Measurements from ENCODE around the gene GMDS. TPM values are rescaled to one million over a fixed set of nuclear protein-coding genes. Genes with fewer than 3 reads are reported as not detected.

GMDS gene
- total and polyA plus RNA-seq, 4 donors: 7.3 to 28.3 (median 16.1) TPM

DNA sequence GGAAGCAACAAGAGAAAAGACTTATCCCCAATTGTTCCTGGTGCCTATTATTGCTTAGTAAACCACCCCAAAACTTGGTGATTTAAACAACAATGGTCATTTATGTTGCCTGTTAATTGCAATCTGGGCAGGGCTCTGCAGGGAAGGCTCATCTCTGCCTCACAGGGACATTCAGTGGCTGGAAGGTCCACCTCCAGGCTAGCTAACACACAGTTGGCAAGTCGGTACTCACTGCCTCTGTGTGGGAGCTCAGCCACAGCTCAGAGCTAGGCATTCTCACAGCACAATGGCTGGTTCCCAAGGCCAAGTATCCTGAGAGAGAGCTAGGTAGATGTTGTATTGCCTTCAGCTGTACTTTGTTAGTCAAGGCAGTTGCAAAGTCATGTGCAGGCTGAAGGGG lies 18.5 kb upstream of the GMDS start:
- H3K36me3 ChIP-seq (ENCODE audit: control insufficient read depth in 4 of 4, insufficient read depth in 4 of 4, low read length in 4 of 4): peaks cover 0 to 8% (median 2%) of the 10 kb centered on the region in 4 donors
- TF ChIP-seq, protein P1, sequence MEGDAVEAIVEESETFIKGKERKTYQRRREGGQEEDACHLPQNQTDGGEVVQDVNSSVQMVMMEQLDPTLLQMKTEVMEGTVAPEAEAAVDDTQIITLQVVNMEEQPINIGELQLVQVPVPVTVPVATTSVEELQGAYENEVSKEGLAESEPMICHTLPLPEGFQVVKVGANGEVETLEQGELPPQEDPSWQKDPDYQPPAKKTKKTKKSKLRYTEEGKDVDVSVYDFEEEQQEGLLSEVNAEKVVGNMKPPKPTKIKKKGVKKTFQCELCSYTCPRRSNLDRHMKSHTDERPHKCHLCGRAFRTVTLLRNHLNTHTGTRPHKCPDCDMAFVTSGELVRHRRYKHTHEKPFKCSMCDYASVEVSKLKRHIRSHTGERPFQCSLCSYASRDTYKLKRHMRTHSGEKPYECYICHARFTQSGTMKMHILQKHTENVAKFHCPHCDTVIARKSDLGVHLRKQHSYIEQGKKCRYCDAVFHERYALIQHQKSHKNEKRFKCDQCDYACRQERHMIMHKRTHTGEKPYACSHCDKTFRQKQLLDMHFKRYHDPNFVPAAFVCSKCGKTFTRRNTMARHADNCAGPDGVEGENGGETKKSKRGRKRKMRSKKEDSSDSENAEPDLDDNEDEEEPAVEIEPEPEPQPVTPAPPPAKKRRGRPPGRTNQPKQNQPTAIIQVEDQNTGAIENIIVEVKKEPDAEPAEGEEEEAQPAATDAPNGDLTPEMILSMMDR (IDR thresholded peaks at IDR 0.05; ENCODE audit: control extremely low read depth, extremely low read depth): no peak
- no peaks in the 10 kb centered on the region for H3K27me3 ChIP-seq (ENCODE audit: control insufficient read depth in 3 of 3, insufficient read depth in 3 of 3, low read length in 2 of 3)
- no peak for DNase-seq
- peaks cover 0 to 2% (median 0%) of the 10 kb centered on the region in 5 donors for H3K4me1 ChIP-seq (ENCODE audit: control insufficient read depth in 5 of 5, insufficient read depth in 5 of 5, low read length in 5 of 5)
- no peak overlapping the region for H3K27ac ChIP-seq (ENCODE audit: low read depth in 1 of 2, low read length in 1 of 2)
- no peak overlapping the region for H3K9ac ChIP-seq (ENCODE audit: insufficient read depth in 1 of 2, low read length in 2 of 2)
- no peak overlapping the region for H3K4me3 ChIP-seq
- H3K9me3 ChIP-seq (ENCODE audit: control insufficient read depth in 4 of 4, insufficient read depth in 3 of 4, low read length in 3 of 4): peaks cover 0 to 2% (median 0%) of the 10 kb centered on the region in 4 donors
- WGBS, 2 donors: 91 to 100% methylated on average over 1 of the region's 1 CpG
- no peak for ATAC-seq (ENCODE audit: insufficient read depth, low FRiP score)

DNA sequence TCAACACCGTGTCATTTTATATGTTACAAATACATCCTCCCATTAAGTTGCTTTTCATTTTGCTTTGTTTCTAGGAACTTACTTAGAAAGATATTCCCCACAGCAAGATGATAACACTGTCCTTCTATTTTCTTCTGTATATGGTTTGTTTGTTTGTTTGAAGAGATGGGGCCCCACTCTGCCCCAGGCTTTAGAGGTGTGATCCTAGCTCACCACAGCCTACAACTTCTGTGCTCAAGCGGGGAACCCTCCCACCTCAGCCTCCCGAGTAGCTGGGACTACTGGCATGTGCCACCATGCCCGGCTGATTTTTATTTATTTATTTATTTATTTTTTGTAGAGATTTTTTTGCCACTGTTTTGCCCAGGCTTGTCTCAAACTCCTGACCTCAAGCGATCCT lies 14.2 kb upstream of the GMDS start:
- H3K36me3 ChIP-seq (ENCODE audit: control insufficient read depth in 4 of 4, insufficient read depth in 4 of 4, low read length in 4 of 4): peaks cover under 1 to 9% (median 4%) of the 10 kb centered on the region in 4 donors
- H3K4me3 ChIP-seq: no peak overlapping the region
- ATAC-seq (ENCODE audit: insufficient read depth, low FRiP score) (no peak), DNase-seq (no peak)
- WGBS, 2 donors: 95 to 97% methylated on average over 5 of the region's 5 CpGs
- H3K4me1 ChIP-seq (ENCODE audit: control insufficient read depth in 5 of 5, insufficient read depth in 5 of 5, low read length in 5 of 5): peaks cover 0 to 2% (median 0%) of the 10 kb centered on the region in 5 donors
- no peak overlapping the region for H3K27ac ChIP-seq (ENCODE audit: low read depth in 1 of 2, low read length in 1 of 2)
- H3K27me3 ChIP-seq (ENCODE audit: control insufficient read depth in 3 of 3, insufficient read depth in 3 of 3, low read length in 2 of 3): no peaks in the 10 kb centered on the region
- TF ChIP-seq, protein P1 (IDR thresholded peaks at IDR 0.05; ENCODE audit: control extremely low read depth, extremely low read depth): no peak
- peaks cover 0 to 9% (median 2%) of the 10 kb centered on the region in 4 donors for H3K9me3 ChIP-seq (ENCODE audit: control insufficient read depth in 4 of 4, insufficient read depth in 3 of 4, low read length in 3 of 4)
- no peak overlapping the region for H3K9ac ChIP-seq (ENCODE audit: insufficient read depth in 1 of 2, low read length in 2 of 2)

DNA sequence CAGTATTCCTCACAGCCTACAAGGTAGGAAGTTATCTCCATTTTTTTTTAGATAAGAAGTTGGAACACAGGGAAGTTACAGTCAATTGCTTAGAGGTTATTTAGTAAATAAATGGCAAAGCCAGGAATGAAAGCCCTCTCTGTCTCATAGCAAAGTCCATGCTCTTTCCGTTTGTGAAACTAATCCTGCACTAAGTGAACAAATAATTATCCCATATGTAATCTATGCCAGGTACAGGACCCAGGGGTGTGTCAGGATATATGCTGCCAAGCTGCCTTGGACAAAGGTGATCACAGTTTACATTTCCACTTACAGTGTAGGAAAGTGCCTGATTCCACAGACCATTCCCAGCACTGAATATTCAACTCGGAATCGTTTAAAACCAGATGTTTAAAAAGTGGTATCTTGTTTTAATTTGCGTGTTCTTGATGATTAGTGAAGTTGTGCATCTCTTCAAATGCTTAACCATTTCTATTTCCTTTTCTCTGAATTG lies 13.6 kb upstream of the GMDS start:
- peaks cover 3 to 11% (median 7%) of the 10 kb centered on the region in 4 donors for H3K36me3 ChIP-seq (ENCODE audit: control insufficient read depth in 4 of 4, insufficient read depth in 4 of 4, low read length in 4 of 4)
- H3K9me3 ChIP-seq (ENCODE audit: control insufficient read depth in 4 of 4, insufficient read depth in 3 of 4, low read length in 3 of 4): peaks cover 0 to 12% (median 2%) of the 10 kb centered on the region in 4 donors
- H3K4me1 ChIP-seq (ENCODE audit: control insufficient read depth in 5 of 5, insufficient read depth in 5 of 5, low read length in 5 of 5): peaks cover 0 to 2% (median 0%) of the 10 kb centered on the region in 5 donors
- no peaks in the 10 kb centered on the region for H3K27me3 ChIP-seq (ENCODE audit: control insufficient read depth in 3 of 3, insufficient read depth in 3 of 3, low read length in 2 of 3)
- TF ChIP-seq, protein P1 (IDR thresholded peaks at IDR 0.05; ENCODE audit: control extremely low read depth, extremely low read depth): no peak
- no peak overlapping the region for H3K9ac ChIP-seq (ENCODE audit: insufficient read depth in 1 of 2, low read length in 2 of 2)
- DNase-seq (no peak), ATAC-seq (ENCODE audit: insufficient read depth, low FRiP score) (no peak)
- no peak overlapping the region for H3K4me3 ChIP-seq
- H3K27ac ChIP-seq (ENCODE audit: low read depth in 1 of 2, low read length in 1 of 2): no peak overlapping the region
- WGBS, 2 donors: 78 to 81% methylated on average over 4 of the region's 4 CpGs

DNA sequence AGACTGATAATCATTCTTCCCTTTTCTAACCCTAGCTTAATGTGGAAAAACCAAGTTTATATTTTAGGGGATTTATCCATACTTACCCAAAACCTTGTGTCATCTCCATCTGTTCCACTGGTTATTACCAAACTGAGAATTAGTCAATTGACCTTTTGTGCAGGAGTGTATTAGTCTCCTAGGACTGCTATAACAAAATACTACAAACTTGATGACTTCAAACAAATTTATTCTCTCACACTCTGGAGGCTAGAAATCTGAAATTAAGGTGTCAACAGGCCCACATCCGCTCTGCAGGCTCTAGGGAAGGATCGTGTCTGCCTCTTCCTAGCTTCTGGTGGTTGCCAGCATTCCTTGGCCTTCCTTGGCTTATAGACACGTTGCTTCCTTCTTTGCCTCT lies 12.7 kb upstream of the GMDS start:
- TF ChIP-seq, protein P1 (IDR thresholded peaks at IDR 0.05; ENCODE audit: control extremely low read depth, extremely low read depth): no peak
- no peak overlapping the region for H3K27ac ChIP-seq (ENCODE audit: low read depth in 1 of 2, low read length in 1 of 2)
- H3K4me3 ChIP-seq: no peak overlapping the region
- ATAC-seq (ENCODE audit: insufficient read depth, low FRiP score): no peak
- H3K36me3 ChIP-seq (ENCODE audit: control insufficient read depth in 4 of 4, insufficient read depth in 4 of 4, low read length in 4 of 4): peaks cover 5 to 13% (median 9%) of the 10 kb centered on the region in 4 donors
- no peaks in the 10 kb centered on the region for H3K27me3 ChIP-seq (ENCODE audit: control insufficient read depth in 3 of 3, insufficient read depth in 3 of 3, low read length in 2 of 3)
- WGBS, 2 donors: 93% methylated on average over 3 of the region's 3 CpGs
- H3K4me1 ChIP-seq (ENCODE audit: control insufficient read depth in 5 of 5, insufficient read depth in 5 of 5, low read length in 5 of 5): peaks cover 0 to 2% (median 0%) of the 10 kb centered on the region in 5 donors
- H3K9me3 ChIP-seq (ENCODE audit: control insufficient read depth in 4 of 4, insufficient read depth in 3 of 4, low read length in 3 of 4): peaks cover 0 to 10% (median 2%) of the 10 kb centered on the region in 4 donors
- H3K9ac ChIP-seq (ENCODE audit: insufficient read depth in 1 of 2, low read length in 2 of 2): no peak overlapping the region
- DNase-seq: no peak

Data from lung (tissue), 12 donors.